Cardiac muscle cell (in vitro differentiated cells and primary cell): Measurements from ENCODE around the gene SLC24A4. TPM values are rescaled to one million over a fixed set of nuclear protein-coding genes. Genes with fewer than 3 reads are reported as not detected.

Experiments
- DNase-seq, 2 donors: peaks; one replicate each; pipeline versions ENCODE4 v3.0.0 to v3.0.0-alpha.2; 2010 to 2017; ENCODE audit warnings: low read depth in 1 of 2, low spot score in 1 of 2
- H3K27ac ChIP-seq: fragments of 200-600 bp; sonication (generic); 2 replicates; pipeline ENCODE4 v1.5.1; 2016
- H3K27me3 ChIP-seq: fragments of 200-600 bp; sonication (generic); 2 replicates; pipeline ENCODE4 v1.6.0; 2016; ENCODE audit warnings: control low read depth
- H3K36me3 ChIP-seq: fragments of 200-600 bp; sonication (generic); 2 replicates; pipeline ENCODE4 v1.5.1; 2016; ENCODE audit warnings: control low read depth
- H3K4me1 ChIP-seq: fragments of 200-600 bp; sonication (generic); 2 replicates; pipeline ENCODE4 v1.8.1; 2017; ENCODE audit warnings: low read depth, mild to moderate bottlenecking, mixed run types
- H3K4me3 ChIP-seq: fragments of 200-600 bp; sonication (generic); 2 replicates; pipeline ENCODE4 v1.5.1; 2016; ENCODE audit warnings: mild to moderate bottlenecking
- H3K9me3 ChIP-seq: fragments of 200-600 bp; sonication (generic); 2 replicates; pipeline ENCODE4 v1.5.1; 2017; ENCODE audit warnings: low read depth, mild to moderate bottlenecking, control low read depth
- CTCF ChIP-seq: IDR thresholded peaks from 2 replicates; pipeline ENCODE4 v1.5.1; 2012; ENCODE audit warnings: low read depth, mild to moderate bottlenecking, low read length
- polyA plus RNA-seq: library from polyadenylated mRNA; unstranded; fragments of >200 nt; fragmentation: Nextera tagmentation; extraction: Ambion mirVana; gene quantifications from 2 replicates; pipeline ENCODE4 v1.2.1, GENCODE V29; 2016
- total RNA-seq: library from RNA; depleted of rRNA; stranded (reverse); fragments of >200 nt; gene quantifications from 2 replicates; pipeline ENCODE4 v1.2.3, GENCODE V29; 2016

The SLC24A4 gene
- total and polyA plus RNA-seq, 2 experiments from 2014 or later, result 0.07 to 0.09 TPM

- Histone ChIP-seq H3K9me3 (no peaks in the 10 kb centered on the region), H3K4me3 (no peak overlapping the region), H3K27ac (no peak overlapping the region), H3K27me3 (no peaks in the 10 kb centered on the region), H3K36me3 (no peaks in the 10 kb centered on the region), H3K4me1 (peaks cover 12% of the 10 kb centered on the region)
- no peak for DNase-seq
- TF ChIP-seq CTCF, result no peak
Measured at GRCh38 chr14:92404018-92404417, 81.1 kb downstream of the SLC24A4 start.

DNA sequence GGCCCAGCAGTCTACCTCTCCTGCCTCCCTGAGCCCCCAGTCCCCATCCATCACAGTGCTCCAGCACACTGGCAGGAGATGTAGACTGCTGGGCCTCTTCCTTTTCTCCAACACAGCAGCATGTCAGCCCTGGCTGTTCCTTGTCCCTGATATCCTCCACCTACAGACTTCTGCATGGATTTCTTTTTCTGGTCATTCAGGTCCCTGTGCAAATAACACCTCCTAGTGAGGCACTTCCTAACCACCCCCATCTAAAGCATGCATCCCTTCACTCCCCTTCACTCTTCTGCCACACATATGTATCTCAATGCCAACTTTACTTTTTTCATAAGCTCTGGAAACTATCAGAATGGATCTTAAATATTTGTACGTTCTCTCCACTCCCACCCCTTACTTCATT, 81.5 kb downstream of the SLC24A4 start:
- Histone ChIP-seq H3K27ac (no peak overlapping the region), H3K9me3 (no peaks in the 10 kb centered on the region), H3K4me1 (peaks cover 12% of the 10 kb centered on the region), H3K4me3 (no peak overlapping the region), H3K36me3 (no peaks in the 10 kb centered on the region), H3K27me3 (no peaks in the 10 kb centered on the region)
- no peak for DNase-seq
- TF ChIP-seq CTCF, result no peak

- Histone ChIP-seq H3K9me3 (no peaks in the 10 kb centered on the region), H3K36me3 (no peaks in the 10 kb centered on the region)
- no peak for DNase-seq
Measured at GRCh38 chr14:92404938-92405337, 82.0 kb downstream of the SLC24A4 start.

GRCh38 chr14:92407410-92407809, 84.4 kb downstream of the SLC24A4 start:
- no peak for TF ChIP-seq CTCF
- Histone ChIP-seq H3K9me3 (no peaks in the 10 kb centered on the region), H3K27ac (no peak overlapping the region), H3K36me3 (no peaks in the 10 kb centered on the region), H3K27me3 (no peaks in the 10 kb centered on the region), H3K4me3 (no peak overlapping the region), H3K4me1 (peaks cover under 1% of the 10 kb centered on the region)
- no peak for DNase-seq

More at GRCh38 chr14:92404938-92405337, 82.0 kb downstream of the SLC24A4 start:
- Histone ChIP-seq H3K27ac (no peak overlapping the region), H3K4me3 (no peak overlapping the region), H3K4me1 (peaks cover 12% of the 10 kb centered on the region), H3K27me3 (no peaks in the 10 kb centered on the region)
- no peak for TF ChIP-seq CTCF

- Histone ChIP-seq H3K9me3 (no peaks in the 10 kb centered on the region), H3K4me1 (no peaks in the 10 kb centered on the region), H3K36me3 (no peaks in the 10 kb centered on the region), H3K4me3 (no peak overlapping the region), H3K27ac (no peak overlapping the region), H3K27me3 (no peaks in the 10 kb centered on the region)
- DNase-seq, result peak in 1 of 2 donors; percentile 83
- no peak for TF ChIP-seq CTCF
Measured at GRCh38 chr14:92409043-92409442, 86.1 kb downstream of the SLC24A4 start.

DNA sequence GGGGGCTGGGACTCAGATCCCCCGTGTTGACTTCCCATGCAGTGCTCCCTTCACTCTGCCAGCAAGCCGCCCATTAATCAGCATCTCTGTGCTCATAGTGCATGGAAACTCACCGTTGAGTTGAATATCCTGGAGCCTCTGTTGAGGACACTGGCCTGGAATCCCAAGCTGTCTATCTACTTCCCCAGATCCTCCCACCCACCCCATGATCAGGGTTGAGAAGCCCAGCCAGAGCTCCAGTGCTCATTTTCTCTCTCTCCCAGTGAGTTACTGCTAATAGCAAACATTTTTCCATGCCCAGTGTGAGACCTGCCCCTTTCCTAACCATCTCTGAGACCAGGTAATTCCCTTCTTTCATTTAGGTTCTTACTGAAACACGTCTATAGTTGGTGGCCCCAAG, 88.2 kb downstream of the SLC24A4 start:
- Histone ChIP-seq H3K9me3 (no peaks in the 10 kb centered on the region), H3K4me3 (no peak overlapping the region), H3K36me3 (no peaks in the 10 kb centered on the region), H3K27ac (no peak overlapping the region), H3K27me3 (no peaks in the 10 kb centered on the region), H3K4me1 (no peaks in the 10 kb centered on the region)
- no peak for TF ChIP-seq CTCF
- no peak for DNase-seq
